HepG2 (cell line): ENCODE data around the gene SSNA1. TPM values are rescaled to one million over a fixed set of nuclear protein-coding genes. Genes with fewer than 3 reads are reported as not detected.
A peak's percentile ranks its signal among the peaks of the same experiment; 100 is the strongest.

Experiments
- FOXJ3 ChIP-seq: sonication (generic); formaldehyde crosslinking; IDR thresholded peaks from 2 replicates; pipeline ENCODE4 v1.4.0; 2020; ENCODE audit warnings: missing genetic modification reagents, mild to moderate bottlenecking, borderline replicate concordance
- GATAD1 ChIP-seq: IDR thresholded peaks from 2 replicates; pipeline ENCODE4 v1.6.1; 2016; ENCODE audit warnings: missing genetic modification reagents, missing compliant biosample characterization
- MEIS1 ChIP-seq: sonication (generic); formaldehyde crosslinking; IDR thresholded peaks from 2 replicates; pipeline ENCODE4 v1.9.0; 2021; ENCODE audit warnings: mild to moderate bottlenecking, missing genetic modification reagents, moderate library complexity, borderline replicate concordance
- POLR2AphosphoS2 ChIP-seq: IDR thresholded peaks from 2 replicates; pipeline ENCODE4 v1.6.1; 2011; ENCODE audit warnings: low read depth, low read length, improper control_type of control experiment
- RBM39 ChIP-seq: fragments of 200-400 bp; formaldehyde crosslinking; IDR thresholded peaks from one replicate; pipeline ENCODE4 v1.6.1; 2018; ENCODE audit warnings: antibody characterized with exemption, mild to moderate bottlenecking, low read depth, low read length; ENCODE audit not compliant: poor library complexity, severe bottlenecking
- ZIK1 ChIP-seq: sonication (generic); formaldehyde crosslinking; IDR thresholded peaks from 2 replicates; pipeline ENCODE4 v1.5.0; 2020; ENCODE audit warnings: mild to moderate bottlenecking, low read depth, missing genetic modification reagents, borderline replicate concordance
- ZNF138 ChIP-seq: sonication (generic); formaldehyde crosslinking; IDR thresholded peaks from 2 replicates; pipeline ENCODE4 v1.5.0; 2020; ENCODE audit warnings: mild to moderate bottlenecking, low read depth, missing genetic modification reagents
- ZNF747 ChIP-seq: sonication (generic); formaldehyde crosslinking; IDR thresholded peaks from 2 replicates; pipeline ENCODE4 v1.8.1; 2023; ENCODE audit warnings: missing genetic modification reagents, mild to moderate bottlenecking, borderline replicate concordance
- ZNF878 ChIP-seq: sonication (generic); formaldehyde crosslinking; IDR thresholded peaks from 2 replicates; pipeline ENCODE4 v1.8.1; 2023; ENCODE audit warnings: mild to moderate bottlenecking, missing genetic modification reagents, moderate library complexity
- ZSCAN21 ChIP-seq: sonication (generic); formaldehyde crosslinking; IDR thresholded peaks from 2 replicates; pipeline ENCODE4 v1.8.0; 2022; ENCODE audit warnings: mild to moderate bottlenecking, missing genetic modification reagents, moderate library complexity, borderline replicate concordance
- ZXDC ChIP-seq: sonication (generic); formaldehyde crosslinking; IDR thresholded peaks from 2 replicates; pipeline ENCODE4 v1.5.0; 2020; ENCODE audit warnings: mild to moderate bottlenecking, missing genetic modification reagents
- polyA plus RNA-seq, 8 experiments: library from polyadenylated mRNA; depleted of rRNA in 3 of 8; stranded (reverse) in 7 of 8; unstranded in 1 of 8; fragments of >200 nt; fragmentation: Illumina TruSeq in 4 of 8; extraction: Trizol in 4 of 8; gene quantifications; 2 replicates each; pipeline versions ENCODE4 v1.2.1 to v1.2.3, GENCODE V29; 2011 to 2016; ENCODE audit warnings: low read depth in 4 of 8, missing spikeins in 1 of 8, mixed read lengths in 1 of 8; ENCODE audit not compliant: insufficient read depth in 1 of 8
- total RNA-seq, 5 experiments: library from RNA; depleted of rRNA; stranded (reverse); fragments of >200 nt; fragmentation: Illumina TruSeq; extraction: Trizol; gene quantifications; 2 replicates each; pipeline ENCODE4 v1.2.3, GENCODE V29; 2016; ENCODE audit warnings: low read depth in 1 of 5
- TF ChIP-seq, protein P1 (sequence below): sonication (generic); formaldehyde crosslinking; IDR thresholded peaks from 2 replicates; pipeline ENCODE4 v1.8.1; 2022; ENCODE audit warnings: low read depth, mild to moderate bottlenecking, missing genetic modification reagents
- TF ChIP-seq, protein P2 (sequence below): sonication (generic); formaldehyde crosslinking; conservative IDR thresholded peaks from 2 replicates; pipeline ENCODE4 v1.4.0; 2020; ENCODE audit warnings: mild to moderate bottlenecking, missing genetic modification reagents, moderate library complexity
- TF ChIP-seq, protein P3 (sequence below), 2 experiments: sonication (generic) in 1 of 2; formaldehyde crosslinking in 1 of 2; IDR thresholded peaks; 2 replicates each; pipeline versions ENCODE4 v1.5.1 to v1.6.1; 2011 to 2020; ENCODE audit warnings: borderline replicate concordance in 1 of 2, low read depth in 1 of 2, low read length in 1 of 2, mild to moderate bottlenecking in 1 of 2, missing genetic modification reagents in 1 of 2, moderate library complexity in 1 of 2

The SSNA1 gene
- total and polyA plus RNA-seq, 2 of the 13 experiments (the other 11 are each of a cell fraction or from before 2014, with no cell fraction given): 35.9 to 49.4 TPM

GRCh38 chr9:137168904-137169856 lies 19.3 kb upstream of the SSNA1 start (continued):
- TF ChIP-seq ZXDC (CRISPR knock-in tag) (peak; percentile 44; the same call in 1 of the 2 replicates), ZNF747 (CRISPR knock-in tag) (no peak), ZIK1 (CRISPR knock-in tag) (no peak), POLR2AphosphoS2 (no peak), MEIS1 (no peak), ZNF138 (CRISPR knock-in tag) (no peak), GATAD1 (CRISPR knock-in tag) (no peak), FOXJ3 (CRISPR knock-in tag) (no peak), ZSCAN21 (CRISPR knock-in tag) (peak; percentile 18; the same call in 1 of the 2 replicates), ZNF878 (CRISPR knock-in tag) (no peak), RBM39 (no peak)
- TF ChIP-seq, protein P1, sequence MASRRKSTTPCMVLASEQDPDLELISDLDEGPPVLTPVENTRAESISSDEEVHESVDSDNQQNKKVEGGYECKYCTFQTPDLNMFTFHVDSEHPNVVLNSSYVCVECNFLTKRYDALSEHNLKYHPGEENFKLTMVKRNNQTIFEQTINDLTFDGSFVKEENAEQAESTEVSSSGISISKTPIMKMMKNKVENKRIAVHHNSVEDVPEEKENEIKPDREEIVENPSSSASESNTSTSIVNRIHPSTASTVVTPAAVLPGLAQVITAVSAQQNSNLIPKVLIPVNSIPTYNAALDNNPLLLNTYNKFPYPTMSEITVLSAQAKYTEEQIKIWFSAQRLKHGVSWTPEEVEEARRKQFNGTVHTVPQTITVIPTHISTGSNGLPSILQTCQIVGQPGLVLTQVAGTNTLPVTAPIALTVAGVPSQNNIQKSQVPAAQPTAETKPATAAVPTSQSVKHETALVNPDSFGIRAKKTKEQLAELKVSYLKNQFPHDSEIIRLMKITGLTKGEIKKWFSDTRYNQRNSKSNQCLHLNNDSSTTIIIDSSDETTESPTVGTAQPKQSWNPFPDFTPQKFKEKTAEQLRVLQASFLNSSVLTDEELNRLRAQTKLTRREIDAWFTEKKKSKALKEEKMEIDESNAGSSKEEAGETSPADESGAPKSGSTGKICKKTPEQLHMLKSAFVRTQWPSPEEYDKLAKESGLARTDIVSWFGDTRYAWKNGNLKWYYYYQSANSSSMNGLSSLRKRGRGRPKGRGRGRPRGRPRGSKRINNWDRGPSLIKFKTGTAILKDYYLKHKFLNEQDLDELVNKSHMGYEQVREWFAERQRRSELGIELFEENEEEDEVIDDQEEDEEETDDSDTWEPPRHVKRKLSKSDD: no peak
- TF ChIP-seq, protein P2, sequence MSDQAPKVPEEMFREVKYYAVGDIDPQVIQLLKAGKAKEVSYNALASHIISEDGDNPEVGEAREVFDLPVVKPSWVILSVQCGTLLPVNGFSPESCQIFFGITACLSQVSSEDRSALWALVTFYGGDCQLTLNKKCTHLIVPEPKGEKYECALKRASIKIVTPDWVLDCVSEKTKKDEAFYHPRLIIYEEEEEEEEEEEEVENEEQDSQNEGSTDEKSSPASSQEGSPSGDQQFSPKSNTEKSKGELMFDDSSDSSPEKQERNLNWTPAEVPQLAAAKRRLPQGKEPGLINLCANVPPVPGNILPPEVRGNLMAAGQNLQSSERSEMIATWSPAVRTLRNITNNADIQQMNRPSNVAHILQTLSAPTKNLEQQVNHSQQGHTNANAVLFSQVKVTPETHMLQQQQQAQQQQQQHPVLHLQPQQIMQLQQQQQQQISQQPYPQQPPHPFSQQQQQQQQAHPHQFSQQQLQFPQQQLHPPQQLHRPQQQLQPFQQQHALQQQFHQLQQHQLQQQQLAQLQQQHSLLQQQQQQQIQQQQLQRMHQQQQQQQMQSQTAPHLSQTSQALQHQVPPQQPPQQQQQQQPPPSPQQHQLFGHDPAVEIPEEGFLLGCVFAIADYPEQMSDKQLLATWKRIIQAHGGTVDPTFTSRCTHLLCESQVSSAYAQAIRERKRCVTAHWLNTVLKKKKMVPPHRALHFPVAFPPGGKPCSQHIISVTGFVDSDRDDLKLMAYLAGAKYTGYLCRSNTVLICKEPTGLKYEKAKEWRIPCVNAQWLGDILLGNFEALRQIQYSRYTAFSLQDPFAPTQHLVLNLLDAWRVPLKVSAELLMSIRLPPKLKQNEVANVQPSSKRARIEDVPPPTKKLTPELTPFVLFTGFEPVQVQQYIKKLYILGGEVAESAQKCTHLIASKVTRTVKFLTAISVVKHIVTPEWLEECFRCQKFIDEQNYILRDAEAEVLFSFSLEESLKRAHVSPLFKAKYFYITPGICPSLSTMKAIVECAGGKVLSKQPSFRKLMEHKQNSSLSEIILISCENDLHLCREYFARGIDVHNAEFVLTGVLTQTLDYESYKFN (CRISPR knock-in tag): no peak
- TF ChIP-seq, protein P3, sequence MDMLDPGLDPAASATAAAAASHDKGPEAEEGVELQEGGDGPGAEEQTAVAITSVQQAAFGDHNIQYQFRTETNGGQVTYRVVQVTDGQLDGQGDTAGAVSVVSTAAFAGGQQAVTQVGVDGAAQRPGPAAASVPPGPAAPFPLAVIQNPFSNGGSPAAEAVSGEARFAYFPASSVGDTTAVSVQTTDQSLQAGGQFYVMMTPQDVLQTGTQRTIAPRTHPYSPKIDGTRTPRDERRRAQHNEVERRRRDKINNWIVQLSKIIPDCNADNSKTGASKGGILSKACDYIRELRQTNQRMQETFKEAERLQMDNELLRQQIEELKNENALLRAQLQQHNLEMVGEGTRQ (IDR thresholded peaks at IDR 0.05; ENCODE audit: low read depth, low read length): no peak
- TF ChIP-seq, protein P3 (CRISPR knock-in tag; IDR thresholded peaks at IDR 0.05; ENCODE audit: borderline replicate concordance): no peak
